ENCODE measurements around the gene DUT. TPM values are rescaled to one million over a fixed set of nuclear protein-coding genes. Genes with fewer than 3 reads are reported as not detected.
"Not testable (repeated sequence)": the region's sequence is repeated elsewhere in the genome, so short reads cannot be mapped to it uniquely, and the experiment has no call there.

DUT gene
- polyA plus RNA-seq, 3 donors, result 138 to 149 (median 141) TPM

DNA sequence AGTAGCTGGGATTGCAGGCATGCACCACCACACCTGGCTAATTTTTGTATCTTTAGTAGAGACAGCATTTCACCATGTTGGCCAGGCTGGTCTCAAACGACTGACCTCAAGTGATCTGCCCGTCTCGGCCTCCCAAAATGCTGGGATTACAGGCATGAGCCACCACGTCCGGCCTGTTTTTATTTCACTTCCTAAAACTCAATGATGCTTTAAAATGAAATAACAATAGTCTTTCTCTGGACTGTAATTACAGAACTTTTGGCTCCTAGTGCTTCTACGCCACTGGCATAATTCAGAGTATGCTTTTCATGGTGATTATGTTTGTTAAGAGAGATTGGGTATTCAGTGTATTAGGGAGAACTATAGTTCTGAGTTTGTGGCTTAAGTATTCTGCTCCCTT, 5.0 kb upstream of the DUT start:
- DNase-seq (ENCODE audit: low read depth in 3 of 3, low spot score in 2 of 3), result not testable (repeated sequence)

DNA sequence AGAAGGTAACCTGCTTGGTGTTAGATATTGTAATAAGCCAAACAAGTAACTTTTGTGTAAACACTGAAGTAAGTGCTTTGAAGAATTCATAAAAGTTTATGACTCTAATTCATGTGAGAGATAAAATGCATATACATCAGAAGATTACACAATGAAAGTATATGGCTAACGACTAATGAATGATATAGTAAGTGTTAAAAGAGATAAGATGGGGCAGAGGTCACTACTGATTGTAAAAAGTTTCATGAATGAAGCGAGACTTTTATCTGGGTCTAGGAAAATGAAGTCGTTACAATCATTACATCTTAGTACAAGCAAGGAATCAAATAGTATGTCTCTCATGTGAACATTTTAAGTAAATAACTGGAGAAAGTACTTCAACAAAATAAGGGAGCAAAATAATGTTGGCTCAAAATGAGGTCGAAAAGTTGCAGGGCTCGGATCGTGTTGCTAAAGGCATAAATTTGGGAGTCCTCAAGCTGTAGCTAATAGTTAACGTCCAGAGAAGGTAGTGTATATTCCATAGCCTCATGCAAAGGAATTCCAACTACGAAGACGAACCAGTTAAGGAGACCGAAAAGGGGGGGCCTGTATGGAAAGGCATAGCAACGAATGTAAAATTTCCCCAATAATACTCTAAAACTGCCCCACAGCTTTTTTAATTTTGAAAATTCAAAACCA, 984 bp upstream of the DUT start:
- peak in 1 of 3 donors; percentile 23 for DNase-seq (ENCODE audit: low read depth in 3 of 3, low spot score in 2 of 3)

DNA sequence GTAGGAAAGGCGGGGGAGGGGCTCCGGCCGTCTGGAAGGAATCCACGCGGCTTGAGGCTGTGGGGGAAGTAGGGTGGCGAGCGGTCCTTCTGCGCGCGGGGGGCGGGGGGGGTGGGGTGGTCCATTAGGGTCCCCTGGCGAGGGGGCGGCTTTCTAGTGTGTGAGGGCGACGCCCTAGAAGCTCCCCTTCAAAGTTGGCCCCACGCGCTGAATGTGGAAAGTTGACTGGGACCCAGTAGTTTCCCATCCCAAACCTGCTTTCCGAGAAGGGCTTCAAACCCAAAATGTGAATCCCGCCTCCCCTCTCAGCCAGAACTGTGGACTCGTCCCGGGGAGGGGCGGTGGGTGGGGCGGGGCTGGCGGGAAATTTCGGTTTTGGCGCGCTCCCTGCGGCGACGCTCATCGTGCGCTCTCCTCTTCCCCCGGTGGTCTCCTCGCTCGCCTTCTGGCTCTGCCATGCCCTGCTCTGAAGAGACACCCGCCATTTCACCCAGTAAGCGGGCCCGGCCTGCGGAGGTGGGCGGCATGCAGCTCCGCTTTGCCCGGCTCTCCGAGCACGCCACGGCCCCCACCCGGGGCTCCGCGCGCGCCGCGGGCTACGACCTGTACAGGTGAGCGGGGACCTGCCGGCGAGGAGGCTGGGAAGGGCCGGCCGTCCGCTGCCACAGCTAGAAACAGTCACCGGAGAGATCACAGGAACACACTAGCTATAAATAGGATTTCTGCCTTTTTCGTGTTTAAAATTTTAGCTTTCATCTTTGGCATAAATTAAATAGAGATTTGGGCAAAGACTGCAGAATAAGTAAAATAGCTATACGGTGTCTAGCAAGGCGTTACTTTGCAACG, 790 bp downstream of the DUT start:
- DNase-seq (ENCODE audit: low read depth in 3 of 3, low spot score in 2 of 3), result peak; percentile 50 to 70 (median 56)

DNA sequence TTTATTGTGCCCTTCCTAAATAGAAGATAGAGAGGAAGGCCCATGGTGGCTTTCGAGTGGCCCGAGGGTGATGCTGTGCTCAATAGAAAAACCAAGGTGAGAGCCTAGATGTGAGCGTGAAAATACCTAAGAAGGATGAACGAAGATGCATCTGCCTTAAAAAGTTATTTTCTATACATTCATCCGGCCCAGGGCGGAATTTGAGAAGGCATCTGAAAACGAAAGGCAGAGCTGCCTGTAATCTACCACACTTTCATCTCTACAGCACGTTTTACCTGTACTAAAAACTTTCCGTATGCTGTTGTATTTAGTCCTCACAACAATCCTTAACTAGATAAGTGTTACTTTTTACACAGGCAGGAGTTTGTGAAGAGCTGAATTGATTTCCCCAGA, 1.4 kb downstream of the DUT start:
- no peak for DNase-seq (ENCODE audit: low read depth in 3 of 3, low spot score in 2 of 3)

DNA sequence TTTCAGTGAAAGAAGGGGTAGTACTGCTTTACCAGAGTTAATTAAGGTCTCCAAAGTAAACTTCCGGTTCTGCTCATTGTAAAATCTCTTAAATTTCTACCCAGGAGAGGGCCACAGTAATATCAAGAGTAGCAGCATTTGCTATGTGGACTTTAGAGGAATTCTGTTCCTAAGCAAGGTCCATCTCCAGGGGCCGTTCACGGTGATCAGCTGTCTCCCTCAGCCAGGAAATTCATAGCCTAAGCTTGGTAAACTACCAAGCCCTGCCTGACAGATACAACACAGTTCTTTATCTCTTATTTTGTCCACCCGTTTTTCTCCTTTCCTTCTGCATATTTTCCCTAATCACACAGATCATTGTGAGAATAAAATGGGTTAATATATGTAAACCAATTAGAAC, 2.3 kb downstream of the DUT start:
- DNase-seq (ENCODE audit: low read depth in 3 of 3, low spot score in 2 of 3), result no peak

DNA sequence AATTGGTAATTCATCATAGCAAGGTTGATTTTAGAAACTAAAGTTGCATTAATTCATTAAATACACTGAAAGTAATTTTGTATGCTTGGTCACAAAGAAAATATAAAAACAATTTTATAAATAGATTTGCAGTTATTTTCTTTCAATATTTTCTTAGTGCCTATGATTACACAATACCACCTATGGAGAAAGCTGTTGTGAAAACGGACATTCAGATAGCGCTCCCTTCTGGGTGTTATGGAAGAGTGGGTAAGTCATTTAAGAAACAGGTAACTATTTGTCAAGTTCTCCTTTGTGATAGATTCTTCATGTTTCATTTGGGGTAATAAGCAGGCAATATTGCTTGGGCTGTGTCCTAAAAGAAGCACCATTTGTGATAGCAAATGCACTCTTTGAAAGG, 3.0 kb downstream of the DUT start:
- no peak for DNase-seq (ENCODE audit: low read depth in 3 of 3, low spot score in 2 of 3)

DNA sequence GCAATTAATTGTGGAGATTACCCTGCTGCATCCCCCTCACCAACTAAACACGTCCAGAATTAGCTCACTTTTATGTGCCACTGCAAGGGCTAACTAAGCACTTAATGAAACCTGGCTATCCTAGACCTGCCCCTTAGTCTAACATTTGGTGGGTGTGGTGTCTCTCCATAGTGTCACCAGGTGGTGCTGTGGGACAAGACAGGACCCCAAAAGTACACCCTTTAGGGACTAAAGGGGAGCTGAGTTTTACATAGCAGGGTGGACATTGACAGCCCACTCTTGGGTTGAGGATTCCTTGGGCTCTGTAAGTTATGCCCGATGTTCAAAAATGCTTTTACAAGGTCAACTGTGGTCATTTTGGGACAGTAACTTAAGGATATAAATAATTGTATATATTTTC, 5.7 kb downstream of the DUT start:
- DNase-seq (ENCODE audit: low read depth in 3 of 3, low spot score in 2 of 3), result no peak

DNA sequence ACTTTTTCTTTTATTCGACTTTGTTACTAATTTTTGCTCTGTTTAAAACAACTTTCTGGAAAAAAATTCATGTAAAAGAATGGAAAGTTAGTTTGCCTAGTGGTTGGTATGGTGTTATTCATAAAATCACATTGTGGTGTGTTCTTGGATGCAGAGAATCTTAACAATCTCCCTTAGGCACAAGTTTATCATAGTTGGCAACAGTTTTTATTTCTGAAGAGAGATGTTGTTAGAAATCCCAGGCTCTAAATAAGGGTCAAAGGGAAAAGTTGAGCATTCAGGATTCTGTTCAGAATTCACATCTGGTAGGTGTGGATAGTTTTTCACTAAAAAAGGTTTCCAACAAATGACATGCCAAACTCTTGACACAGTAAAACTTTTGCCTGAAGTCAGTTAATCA, 6.4 kb downstream of the DUT start:
- DNase-seq (ENCODE audit: low read depth in 3 of 3, low spot score in 2 of 3), result no peak

DNA sequence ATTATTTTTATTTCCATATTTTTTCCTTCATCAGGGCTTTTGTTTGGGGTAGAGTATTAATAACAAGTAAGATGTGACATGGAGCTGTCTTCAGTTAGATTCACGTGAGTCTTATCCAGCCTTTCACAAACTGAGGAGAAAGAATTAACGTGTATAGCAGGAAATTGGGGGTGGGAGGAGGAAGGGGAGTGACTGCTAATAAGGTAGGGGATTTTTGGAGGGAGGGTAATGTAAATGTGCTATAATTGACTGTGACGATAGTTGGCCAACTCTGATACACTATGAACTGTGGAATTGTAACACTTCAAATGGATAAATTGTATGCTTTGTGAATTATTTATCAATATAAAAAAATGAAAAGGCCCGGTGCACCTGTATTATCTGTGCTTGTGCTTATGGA, 8.9 kb downstream of the DUT start:
- no peak for DNase-seq (ENCODE audit: low read depth in 3 of 3, low spot score in 2 of 3)

DNA sequence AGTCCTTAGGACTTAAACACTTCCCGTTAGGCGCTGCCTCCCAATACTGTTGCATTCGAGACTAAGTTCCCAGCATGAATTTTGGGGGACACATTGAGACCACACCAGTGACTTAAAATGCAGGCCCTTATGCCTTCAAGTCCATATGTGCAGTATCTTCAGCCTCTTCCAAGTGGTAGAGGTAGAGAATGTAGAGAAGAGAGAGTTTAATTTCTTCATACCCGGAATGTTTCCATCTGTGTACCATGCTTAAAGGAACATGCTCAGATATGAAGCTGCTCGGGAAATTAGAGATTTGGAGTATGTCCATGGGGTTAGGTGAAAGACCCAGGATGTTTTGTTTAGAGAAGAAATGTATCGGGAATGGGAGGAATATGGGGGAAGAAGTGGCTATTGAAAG, 12.6 kb downstream of the DUT start:
- no peak for DNase-seq (ENCODE audit: low read depth in 3 of 3, low spot score in 2 of 3)

DNA sequence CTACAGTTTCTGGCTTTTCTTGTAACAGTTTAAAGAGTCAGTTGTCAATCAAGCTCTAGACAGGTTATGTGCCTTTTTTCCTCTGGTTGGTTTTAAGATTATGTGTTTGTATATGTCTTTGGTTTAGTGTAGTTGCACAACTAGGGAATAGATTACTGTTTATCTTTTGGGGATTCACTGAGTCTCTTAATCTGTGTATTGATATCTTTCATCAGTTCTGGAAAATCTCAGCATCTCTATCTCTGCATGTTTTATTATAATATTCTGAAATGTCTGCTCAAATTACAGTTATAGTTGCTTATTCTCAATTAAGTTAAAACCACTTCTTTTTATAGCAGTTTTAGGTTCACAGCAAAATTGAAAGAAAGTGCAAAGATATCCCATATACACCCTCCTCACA, 14.3 kb downstream of the DUT start:
- no peak for DNase-seq (ENCODE audit: low read depth in 3 of 3, low spot score in 2 of 3)

DNA sequence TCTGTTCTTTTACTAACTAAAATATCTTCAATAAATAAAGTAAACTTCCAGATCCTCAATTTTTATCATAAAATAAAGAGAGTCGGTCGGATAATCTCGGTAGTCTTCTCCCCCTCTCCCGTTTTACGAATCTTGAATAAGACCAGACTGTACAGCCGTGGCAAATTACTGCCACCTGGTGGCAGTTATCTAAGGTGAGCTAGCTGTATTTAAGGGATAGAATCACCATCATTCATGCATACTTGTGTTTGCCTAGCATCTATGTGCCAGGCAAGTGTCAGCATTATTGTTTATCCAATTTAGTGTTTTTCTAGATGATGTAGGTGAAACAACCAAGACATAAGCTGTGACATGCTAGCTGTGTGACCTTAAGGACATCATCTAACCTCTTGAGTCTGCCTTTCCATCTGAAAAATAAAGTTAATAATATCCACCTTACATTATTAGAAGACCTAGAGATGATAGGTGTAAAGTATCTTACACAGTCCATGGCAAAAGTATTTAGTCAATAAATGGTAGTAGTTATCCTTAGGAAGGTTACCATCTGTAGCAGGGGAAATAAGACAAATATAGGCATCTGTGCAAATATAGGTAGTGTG, 21.3 kb downstream of the DUT start:
- peak in 1 of 3 donors; percentile 54 for DNase-seq (ENCODE audit: low read depth in 3 of 3, low spot score in 2 of 3)

DNA sequence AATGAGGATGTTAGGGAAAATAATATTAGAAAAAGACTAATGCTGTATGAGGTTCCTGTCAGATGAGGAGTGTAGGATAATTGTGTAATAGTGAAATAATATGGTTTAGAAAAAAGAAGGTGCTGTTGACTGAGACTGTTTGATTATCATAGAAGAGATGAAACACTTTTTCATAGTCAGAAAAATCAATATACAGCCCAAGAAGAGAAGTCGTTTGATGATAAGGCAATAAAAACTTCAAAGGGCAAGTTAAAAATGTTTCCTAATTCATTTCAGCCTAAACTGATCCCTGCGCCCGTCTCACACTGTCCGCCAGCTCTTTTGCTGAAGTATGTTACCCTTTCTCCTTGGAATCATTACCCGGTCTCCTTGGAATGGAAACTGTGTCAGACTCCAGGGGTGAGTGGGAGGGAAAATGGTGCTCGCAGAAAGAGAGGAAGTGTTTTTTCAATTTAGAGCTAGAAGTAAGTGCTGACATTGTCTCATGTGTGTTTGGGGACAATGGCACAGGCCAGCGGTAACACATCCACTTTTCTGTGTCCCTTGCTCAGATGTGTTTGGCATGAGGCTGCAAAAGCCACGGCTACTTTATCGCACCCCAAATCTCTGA, 23.6 kb downstream of the DUT start:
- DNase-seq (ENCODE audit: low read depth in 3 of 3, low spot score in 2 of 3), result no peak

DNA sequence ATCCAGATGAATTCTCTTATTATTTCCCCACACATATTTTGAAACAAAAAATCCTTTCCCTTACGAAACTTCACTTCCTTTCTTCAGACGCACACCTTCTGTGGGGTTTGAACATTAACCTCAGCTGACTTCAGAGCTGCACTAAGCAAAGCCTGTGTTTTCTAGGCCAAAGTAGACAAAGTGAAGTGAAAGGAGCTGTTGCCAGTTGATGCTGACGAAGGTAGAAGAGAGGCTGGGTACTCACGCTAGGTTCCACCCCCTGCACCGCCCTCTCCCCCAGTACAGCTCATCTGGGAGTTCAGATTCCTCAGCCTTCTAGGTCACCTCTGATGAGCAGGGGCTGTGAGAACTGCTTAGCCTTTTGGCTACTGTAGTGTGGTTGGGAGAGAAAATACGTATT, 24.1 kb downstream of the DUT start:
- no peak for DNase-seq (ENCODE audit: low read depth in 3 of 3, low spot score in 2 of 3)

DNA sequence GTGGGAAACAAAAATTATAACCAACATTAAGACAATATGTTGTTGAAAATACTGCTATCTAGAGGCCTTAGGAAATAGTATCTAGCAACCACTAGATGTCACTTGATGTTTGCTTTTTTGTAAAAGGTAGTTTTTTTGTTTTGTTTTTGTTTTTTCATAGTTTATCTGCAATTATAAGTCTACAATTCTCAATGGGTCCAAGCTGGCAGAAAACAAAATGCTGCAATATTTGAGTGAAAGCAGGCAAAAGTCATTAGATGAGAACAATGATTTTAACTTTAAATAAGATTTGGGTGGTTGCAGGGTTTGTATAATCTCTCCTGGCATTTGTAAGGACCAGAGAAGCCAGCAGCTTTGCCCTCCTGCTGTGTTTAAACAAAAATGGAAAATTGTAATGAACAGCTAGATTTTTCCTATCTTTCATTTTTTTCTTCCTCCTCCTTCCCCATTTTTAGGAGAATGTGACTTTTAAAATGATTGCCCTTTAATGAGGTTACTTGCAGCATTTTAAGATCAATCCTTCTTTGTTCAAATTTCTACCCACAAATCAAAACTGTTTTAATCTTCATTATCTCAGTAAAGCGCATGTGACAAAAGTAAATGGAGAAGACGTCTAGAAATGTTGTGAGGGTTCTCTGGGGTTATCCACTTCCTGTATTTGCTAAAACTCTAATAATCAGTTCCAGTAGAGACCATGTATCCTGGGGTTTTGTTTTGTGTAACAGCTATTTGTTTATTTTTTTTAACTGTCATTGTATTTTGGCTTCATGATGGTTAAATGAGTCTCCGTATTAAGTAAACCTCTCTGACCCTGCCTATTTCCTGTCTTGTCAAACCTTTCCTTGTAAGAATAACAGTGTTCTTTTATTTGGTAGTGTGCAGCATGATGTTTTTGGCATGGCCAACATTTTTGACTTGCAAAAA, 27.3 kb downstream of the DUT start:
- DNase-seq (ENCODE audit: low read depth in 3 of 3, low spot score in 2 of 3), result peak in 2 of 3 donors; percentile 21 to 23

DNA sequence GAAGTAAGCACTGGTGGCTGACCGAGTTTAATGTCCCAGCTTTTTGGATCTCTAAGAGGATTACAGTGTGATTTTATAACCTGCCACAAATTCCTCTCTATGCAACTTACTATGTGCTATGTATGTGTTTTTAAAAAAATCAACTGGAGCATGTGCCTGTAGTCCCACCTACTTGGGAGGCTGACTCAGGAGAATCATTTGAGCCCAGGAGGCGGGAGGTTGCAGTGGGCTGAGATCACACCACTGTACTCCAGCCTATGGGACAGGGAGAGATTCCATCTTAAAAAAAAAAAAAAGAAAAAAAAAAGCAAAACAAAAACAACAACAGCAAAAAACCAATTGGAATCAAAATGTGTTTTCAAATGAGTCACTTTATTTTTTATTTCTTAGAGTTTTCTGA, 29.6 kb downstream of the DUT start:
- no peak for DNase-seq (ENCODE audit: low read depth in 3 of 3, low spot score in 2 of 3)

DNA sequence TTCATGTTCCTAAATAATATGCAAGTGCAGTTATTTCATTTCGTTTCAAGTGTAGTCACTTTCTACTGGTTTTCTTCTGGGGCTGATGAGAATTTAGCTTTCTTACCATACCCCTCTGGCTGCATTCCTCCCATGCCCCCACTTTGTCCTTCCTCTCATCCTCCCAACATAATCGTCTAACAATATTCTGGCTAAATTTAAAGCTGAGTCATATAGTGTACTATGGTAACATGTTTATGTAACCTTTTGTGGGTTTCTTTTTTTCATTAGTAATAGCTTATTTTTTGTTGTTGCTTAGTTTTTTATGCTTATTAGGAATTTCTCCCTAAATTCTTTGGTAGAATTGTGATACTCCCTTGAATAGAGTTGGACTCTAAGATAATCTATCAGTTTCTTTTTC, 30.5 kb downstream of the DUT start:
- no peak for DNase-seq (ENCODE audit: low read depth in 3 of 3, low spot score in 2 of 3)

DNA sequence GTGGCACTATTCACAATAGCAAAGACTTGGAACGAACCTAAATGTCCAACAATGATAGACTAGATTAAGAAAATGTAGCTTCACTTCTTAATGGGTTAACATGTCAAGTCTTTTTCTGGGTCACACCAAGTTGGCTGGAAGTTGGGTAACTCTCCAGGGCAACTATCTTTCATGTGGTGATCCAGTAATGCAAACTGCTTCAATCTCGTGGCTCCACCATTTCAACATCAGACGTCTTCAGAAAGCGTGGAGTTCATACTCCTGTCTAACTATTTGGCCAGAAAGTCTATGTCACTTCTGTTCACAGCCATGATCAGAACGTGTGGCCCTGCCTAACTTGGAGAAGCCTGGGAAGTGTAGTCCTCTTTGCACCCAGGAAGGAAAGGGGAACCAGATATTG, 32.2 kb downstream of the DUT start:
- no peak for DNase-seq (ENCODE audit: low read depth in 3 of 3, low spot score in 2 of 3)

DNA sequence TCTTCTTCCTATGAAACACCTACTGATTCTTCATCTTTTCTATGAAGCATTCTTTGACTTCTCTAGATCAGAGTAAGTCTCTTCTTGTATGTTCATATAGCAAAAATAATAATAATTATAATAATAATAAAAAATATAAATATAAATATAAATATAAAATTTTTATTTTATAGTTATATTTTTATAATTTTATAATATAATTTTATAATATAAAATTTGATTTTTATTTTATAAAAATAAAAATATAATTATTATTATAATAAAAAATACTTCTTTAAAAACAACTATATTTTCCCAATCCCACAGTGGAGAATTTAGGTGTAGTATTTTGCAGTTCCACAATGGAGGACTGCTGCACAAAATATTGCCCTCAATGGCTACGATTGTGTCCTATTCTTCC, 34.3 kb downstream of the DUT start:
- no peak for DNase-seq (ENCODE audit: low read depth in 3 of 3, low spot score in 2 of 3)

DNA sequence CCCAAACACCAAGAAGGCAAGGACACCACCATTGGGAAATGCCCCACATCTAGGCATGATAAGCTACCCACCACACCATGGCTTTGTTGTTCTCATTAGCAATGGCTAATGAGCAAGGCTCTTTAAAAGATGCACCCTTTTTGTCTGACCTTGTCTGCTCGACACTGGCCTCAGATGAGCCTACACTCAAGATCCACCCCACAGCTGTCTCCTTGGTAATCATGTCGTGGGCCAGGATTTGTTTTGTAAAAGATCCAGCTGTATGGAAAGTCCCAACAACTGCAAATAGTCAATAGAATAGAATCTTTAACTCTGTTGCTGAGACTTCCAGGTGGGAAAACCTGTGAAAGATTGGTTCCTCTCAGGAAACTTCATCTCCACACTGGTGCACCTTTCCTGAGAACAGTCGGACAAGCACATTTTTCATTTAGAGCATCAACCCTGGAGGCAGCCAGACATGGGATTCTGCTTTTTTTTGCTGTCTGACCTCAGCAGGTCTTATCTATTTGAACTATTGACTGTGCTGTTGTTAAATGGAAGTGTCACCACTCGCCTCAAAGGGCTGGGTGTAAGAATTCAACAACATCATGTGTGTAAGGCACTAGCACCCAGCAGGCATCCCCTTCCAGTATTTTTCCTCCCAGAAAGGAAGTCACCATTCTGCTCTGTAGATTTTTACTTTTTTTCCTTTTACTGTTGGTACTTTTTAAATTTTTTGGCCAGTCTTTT, 35.5 kb downstream of the DUT start:
- no peak for DNase-seq (ENCODE audit: low read depth in 3 of 3, low spot score in 2 of 3)

Data from right renal cortex interstitium (tissue), 3 donors.